Nucleus accumbens (tissue), 56 donors: Measurements from ENCODE around the gene CAPN12.

Experiments
- DNase-seq, 56 donors: peaks; one replicate each; lab custom pipeline; 2025; lab: John Stamatoyannopoulos, UW

The CAPN12 gene

DNA sequence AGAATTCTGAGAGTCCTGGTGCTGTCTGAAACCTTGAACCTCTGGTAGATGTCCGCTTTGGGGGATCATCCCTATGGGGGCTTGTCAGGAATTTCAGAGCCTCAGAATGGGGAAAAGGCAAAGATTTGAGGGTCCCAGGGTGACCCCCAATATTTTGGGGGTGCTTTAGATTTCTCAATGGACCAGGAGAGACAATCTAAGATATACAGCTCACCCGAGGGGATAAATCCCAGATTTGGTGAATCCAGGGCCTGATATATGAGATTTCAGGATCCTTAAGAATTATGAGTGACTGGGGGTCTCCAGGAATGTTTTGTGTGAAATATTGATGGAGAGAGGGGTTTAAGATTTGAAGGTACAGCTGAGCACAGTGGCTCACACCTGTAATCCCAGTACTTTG is 3.3 kb downstream of the CAPN12 start:
- DNase-seq = no peak

DNA sequence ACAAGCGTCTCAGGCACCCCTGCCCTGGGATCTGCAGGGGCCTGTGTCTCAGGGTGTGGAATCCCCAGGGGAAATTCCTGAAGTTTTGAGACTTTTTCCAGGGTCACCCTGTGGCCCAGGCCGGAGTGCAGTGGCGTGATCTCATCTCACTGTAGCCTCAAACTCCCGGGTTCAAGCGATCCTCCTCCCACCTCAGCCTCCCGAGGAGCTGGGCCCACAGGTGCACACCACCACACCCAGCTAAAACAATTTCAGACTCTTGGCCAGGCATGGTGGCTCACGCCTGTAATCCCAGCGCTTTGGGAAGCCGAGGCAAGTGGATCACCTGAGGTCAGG is 4.0 kb downstream of the CAPN12 start:
- DNase-seq = no peak

DNA sequence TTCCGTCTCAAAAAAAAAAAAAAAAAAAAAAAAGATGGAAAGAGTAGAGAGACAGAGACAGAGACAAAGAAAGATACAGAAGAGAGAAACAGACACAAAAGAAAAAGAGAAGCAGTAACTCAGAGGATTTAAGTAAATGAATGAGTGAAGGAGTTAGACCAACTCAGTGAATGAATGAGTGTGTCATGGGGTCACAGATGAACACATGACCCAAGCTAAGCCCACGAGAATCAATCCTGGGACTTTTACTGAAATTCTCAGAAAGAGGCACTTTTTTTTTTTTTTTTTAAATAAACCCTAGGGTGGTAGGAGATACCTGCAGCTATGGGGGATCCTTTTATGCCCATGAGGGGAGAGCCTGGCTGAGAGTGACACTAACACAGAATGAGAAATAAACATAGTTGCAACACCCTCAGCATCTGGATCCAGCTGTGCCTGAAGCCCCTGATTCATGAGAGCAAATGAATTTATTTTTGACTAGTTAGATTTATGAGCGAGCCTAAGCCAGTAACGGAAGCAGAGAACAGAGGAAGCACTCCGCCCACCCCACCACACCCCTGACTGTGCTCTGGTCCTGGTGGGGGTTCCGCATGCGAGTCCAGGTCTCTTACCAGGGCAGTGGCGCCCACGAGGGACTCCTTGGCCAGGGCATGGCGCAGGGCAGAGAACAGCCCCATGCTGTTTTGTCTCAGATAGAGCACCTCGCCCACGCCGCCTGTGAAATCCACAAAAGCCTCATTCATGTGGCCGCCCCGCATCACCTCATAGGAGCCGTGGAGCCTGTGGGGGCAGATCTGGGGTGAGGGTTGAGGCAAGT is 4.6 kb downstream of the CAPN12 start:
- DNase-seq = no peak

DNA sequence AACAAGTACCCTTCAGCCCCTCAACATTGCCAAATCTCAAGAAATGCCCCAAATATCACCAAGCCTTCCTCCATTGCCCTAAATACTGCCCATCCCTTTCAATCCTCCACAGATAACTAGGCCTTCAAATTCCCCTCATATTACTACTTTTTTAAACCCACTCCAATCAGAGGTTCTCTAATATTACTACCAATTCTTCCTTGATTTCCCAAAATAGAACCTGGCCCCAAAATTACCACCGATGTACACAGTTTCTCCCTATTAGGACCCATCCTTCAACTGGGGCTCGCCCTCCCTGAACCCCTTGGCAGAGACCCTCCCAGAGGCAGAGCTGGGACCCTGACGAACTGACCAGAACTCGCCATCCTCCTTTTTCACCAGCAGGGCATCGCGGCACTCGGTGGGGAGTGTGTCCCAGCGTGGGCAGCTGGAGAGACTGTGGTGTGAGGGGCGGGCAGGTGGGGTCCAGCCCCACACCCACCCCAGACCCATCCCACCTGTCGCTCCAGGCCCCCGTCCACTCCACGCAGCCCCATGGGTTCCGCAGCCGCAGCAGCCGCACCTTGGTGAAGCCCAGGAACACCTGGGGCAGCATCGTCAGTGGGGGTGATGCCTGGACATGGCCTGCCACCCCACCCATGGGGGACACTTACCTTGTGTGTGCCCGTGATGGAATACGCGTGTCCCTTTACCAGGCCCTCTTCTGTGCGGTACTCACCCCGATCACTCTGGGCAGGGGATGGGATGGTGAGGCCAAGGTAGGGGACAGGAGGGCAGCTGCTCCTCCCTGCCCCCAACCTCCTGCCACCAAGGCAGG is 6.1 kb downstream of the CAPN12 start:
- DNase-seq = no peak

DNA sequence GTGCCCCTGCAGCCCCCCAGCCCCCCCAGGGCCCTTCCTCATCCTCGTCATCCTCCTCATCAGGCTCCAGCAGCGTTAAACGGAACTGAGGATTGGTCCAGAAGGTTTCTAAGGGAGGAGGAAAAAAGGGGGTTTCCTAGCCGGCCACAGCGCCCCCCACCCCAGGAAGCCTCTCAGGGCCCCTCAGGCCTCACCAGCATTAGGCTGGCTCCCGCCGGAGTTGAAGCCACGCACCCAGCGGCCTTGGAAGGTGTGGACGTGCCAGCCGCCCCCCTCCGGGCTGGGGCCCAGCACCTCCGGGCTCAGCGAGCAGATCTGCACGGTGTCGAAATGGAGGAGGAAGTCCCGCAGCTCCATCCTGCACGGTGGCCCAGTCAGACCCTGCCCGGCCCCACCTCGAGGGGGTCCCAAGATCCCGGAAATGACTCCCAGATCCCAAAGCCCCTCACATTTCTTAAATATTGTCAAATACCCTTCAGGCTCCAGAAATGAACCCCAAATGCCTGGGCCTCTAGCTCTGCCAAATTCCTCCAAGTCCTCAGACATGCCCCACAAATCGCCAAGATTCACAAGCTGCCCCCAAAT is 6.9 kb downstream of the CAPN12 start:
- DNase-seq = no peak

DNA sequence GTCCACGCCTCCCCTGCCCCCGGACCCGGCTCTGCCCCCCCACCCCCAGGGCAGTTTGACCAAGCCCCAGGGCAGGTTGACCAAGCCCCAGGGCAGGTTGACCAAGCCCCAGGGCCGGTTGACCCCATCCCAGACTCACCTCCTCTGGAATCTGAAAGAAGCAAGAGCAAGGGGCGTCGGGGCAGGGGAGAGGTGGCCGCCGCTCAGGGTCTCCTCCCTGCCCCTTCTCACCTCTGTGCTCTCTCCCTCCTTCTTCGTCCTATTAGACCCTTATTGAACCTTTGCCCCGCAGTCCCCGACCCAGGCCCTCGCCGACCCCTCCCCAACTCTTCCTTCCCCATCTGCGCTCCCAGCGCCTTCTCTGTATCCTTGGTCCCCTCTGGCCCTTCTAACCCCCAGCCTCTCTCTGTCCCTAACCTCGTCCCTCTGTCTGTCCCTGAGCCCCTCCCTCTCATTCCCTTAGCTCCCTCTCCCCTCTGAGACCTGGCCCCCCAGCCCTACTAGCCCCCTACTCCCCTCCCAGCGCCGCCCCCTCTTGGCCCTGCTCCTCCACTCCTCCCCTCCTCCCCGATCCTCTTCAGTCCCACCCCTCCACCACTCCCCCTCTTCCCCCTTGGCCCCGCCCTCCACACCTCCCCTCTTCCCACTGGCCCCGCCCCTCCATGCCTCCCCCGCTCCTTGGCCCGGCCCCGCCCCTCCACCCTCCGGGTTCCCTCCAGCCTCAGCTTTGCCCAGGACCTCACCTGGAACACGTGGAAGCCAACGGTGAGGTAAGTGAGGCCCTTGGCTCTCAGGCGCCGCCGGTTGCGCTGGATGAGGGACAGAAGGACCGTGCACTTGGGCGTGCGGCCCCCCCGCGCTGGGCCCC is 7.6 kb downstream of the CAPN12 start:
- peak in 1 of 56 donors; percentile 39 for DNase-seq

DNA sequence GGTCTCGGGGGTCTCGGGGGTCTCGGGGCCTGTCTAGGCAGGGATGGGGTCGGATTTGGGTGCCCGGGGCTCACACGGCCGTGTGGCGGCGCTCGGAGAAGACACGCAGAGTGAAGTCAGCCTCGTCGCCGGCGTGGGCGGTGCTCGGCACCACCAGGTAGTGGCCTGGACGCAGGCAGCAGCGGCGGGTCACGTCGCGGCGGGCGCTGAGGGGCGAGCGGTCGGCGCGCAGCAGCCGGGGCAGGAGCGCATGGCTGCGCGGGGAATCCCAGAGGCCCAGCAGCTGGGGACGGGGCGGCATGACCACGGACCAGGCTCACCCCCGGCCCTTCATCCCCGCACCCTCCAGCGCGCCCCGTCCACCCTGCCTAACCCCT is 8.2 kb downstream of the CAPN12 start:
- DNase-seq = peak in 3 of 56 donors; percentile 25 to 46 (median 26)

DNA sequence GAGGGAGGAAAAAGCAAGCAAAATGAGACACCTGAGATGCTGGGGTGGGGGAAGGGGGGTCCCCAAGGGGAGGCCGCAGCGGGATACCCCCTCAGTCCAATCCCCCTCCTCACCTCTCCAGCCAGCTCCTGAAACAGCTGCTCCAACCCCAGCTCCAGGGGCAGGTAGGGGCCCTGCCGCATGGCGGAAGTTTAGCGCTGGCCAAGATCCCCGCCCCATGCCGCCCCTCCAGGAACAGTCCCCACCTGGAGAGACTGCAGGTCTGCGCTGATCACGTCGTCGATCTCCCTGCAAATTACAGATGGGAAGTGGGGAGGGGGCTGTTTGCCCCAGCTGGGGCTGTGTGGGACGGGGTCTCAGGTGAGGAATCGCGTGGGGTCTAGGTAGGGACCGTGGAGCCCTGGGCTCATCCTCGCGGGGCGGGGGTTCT is 9.0 kb downstream of the CAPN12 start:
- no peak for DNase-seq

DNA sequence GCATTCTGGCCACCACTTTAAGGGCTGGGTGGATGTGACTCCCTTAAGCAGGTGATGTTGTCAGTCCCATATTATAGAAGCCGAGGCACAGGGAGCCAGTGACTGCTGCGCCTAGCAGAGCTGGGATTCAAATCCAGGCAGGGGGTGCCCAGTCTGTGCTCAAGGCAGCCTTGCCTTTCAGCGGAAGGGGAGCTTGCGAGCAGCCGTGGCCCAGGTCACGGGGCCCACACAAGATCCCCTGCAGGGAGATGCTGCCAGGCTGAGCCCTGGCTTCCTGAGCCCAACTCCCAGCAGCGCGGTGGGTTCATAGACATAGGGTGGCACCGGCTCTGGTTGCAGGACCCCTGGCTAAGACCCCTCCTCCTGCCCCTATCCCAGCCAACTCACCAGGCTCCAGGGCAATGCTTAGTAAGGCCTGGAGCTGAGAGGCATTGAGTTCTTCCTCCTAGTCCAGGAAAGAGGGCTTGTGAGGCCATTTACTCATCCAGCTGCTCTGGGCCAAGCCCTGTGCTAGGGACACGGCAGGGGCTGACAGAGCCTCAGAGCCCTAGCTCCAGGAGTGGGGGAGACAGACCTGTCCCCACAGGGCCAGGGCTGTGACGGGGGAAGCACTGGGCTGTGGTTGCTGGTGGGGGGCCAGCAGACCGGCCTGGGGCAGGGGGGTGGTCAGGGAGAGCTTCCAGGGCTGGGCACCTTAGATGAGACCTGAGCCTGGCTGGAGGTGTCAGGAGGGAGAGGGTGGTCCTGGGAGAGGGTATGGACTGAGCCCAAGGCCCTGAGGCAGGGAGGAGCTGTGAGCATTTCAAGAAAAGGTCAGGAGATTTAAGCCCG is 9.6 kb downstream of the CAPN12 start:
- no peak for DNase-seq

DNA sequence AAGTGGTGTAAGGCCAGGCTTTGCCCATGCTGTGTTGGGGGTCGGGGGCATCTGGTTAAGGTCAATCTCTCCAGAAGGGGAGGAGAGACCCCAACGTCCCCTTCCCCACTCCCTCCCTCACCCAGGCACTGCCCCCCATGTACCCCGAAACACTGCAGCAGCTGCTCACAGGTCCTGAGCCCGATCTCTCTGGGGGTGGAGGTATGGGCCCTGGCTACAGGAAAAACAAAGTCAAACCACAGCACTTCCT is 10.2 kb downstream of the CAPN12 start:
- DNase-seq = no peak

DNA sequence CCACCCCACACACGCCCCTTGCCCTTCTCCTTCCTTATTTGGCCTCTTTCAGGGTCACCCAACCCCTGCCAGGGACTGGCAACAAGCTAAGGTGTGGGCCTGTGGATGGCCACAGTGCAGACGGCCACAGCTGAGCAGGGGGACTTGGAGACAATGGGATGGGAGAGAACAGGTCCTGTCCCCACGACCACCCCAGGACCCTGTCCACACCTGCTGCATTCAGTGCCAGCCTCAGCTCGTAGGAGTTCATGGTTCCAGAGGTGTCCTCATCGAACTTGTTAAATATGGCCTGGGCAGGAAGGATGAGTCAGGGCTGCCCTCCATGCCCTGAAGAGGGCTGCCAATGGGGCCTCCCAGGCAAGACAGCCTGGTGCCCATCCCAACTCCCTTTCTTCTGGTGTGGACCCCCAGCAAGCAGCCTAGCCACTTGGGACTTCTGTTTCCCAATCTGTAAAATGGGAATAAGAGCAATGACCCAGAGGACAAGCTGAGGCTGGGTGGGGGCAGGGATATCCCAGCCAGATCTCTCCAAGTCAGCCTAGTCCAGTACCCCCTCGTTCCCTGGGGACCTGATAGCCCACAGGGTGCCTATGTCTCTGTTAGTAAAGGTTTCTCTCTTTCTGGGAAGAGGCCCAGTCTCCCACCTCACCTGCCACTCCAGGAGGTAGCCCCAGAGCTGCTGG is 10.6 kb downstream of the CAPN12 start:
- DNase-seq = no peak

DNA sequence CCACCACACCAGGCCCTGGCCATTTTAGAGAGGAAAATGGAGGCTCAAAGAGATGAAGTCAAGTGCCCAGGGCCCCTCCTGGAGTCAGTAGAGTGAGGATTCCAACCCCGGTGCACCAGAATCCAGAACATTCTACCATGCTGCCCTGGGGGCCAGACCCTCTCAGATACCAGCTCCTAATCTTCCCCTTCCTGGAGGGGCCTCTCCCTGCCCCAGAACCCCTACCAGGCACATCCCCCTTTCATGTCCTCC is 11.1 kb downstream of the CAPN12 start:
- no peak for DNase-seq

DNA sequence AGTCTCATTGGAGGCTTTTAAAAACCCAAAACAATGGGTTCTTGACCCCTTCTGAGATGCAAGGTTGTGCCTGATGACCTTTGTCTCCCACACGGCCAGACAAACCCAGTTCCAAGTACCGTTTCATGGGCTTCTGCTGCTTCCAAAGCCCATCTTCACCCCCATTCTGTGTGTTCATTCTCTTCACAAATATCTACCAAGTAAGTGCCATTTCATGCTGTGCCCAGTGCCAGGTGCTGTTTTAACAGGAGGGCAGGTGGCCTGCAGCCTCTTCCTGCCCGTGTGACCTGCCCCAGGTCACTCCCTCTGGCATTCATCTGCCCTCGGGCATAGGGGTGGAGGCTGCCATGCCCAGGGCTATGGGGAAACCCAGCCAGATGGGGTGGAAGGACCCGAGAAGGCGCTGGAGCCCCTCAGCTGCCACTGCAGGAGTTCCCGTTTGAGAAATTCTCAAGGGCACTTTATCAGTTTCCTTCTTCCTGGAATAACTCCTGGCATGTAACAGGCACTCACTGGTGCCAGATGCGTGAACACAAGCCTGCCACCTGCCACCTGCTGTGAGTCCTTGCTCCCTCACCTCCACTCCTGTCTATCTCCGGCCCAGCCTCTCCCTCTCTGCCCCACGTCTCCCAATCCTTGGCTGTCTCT is 12.5 kb downstream of the CAPN12 start:
- no peak for DNase-seq

DNA sequence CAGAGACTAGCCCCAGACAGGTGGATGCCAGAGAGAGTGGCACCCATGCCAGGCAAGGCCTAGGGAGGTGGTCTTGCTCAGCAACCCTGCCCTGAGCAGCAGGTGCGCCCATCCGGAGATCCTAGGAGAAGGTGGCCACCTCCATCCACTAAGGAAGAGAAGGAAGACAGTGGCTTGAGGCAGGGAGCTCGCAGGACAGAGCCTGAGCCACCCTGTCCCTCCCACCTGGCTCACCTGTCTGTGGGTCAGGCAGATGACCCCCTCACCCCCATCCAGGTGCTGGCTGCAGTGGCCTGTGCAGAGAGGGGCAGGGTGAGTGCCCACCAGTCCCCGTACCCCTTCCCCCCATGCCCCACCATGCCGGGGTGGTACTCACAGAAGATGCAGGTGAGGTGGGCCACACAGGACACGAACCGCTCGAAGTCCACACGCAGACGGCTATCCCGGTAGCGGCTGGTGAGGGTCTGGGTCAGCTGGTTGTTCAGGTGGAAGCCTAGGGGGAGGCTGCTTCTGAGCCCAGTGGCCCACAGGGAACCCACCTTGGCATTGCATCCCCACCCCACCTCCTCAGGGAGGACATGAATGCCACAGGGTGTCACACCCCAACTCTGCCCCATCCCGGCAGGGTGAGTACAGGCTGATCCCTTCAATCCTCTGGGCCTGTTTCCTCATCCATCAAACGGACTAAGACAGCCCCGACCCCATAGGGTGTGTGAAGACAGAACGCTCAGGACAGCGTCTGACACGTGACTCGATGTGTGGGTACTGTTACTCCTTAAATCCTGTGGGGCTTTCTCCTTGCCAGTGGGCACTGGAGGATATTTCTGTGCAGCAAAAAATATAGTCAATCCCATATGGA is 13.3 kb downstream of the CAPN12 start:
- no peak for DNase-seq

DNA sequence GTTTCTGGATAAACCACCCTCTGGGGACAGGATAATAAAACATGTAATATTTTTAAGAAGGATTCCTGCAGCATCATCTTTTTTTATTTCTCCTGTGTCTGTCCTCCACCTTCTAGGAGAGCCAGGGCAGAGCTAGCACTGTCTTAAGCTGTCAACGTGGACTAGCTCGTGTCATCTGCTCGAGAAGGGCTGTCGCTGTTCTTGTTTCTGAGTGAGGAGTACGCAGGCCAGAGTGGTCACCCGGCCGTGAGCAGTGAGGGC is 13.9 kb downstream of the CAPN12 start:
- DNase-seq = no peak

DNA sequence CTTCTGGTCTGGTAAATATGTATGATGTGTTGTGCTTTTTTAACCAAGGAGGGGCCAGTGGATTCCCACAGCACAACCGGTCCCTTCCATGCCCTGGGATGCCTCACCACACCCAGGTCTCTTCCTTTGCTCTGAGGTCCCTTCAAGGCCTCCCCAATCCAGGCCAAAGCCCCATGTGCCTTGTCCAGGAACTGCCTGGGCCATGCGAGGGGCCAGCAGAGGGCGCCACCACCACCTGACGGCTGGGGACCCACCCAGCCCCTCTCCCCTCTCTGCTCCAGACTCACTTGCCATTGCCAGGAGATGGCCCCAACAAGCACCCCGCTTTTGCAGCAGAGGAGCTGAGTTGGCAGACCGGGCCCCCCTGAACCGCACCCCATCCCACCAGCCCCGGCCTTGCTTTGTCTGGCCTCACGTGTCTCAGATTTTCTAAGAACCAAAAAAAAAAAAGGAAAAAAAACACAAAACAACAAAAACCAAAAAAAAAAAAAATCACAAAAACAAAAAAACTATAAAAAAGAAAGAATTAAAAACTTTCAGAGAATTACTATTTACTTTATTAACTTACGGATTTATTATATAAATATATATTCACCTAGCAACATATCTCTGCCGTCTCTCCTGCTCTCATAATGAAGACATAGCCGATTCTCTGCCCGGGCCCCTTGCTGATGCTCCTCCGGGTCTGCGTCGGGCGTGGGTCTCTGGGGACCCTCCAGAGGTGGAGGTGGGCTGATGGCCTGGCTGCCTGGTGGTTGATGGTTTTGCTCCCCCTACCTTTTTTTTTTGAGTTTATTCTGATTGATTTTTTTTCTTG is 14.4 kb downstream of the CAPN12 start:
- DNase-seq = peak in 21 of 56 donors; percentile 7 to 60 (median 21)

DNA sequence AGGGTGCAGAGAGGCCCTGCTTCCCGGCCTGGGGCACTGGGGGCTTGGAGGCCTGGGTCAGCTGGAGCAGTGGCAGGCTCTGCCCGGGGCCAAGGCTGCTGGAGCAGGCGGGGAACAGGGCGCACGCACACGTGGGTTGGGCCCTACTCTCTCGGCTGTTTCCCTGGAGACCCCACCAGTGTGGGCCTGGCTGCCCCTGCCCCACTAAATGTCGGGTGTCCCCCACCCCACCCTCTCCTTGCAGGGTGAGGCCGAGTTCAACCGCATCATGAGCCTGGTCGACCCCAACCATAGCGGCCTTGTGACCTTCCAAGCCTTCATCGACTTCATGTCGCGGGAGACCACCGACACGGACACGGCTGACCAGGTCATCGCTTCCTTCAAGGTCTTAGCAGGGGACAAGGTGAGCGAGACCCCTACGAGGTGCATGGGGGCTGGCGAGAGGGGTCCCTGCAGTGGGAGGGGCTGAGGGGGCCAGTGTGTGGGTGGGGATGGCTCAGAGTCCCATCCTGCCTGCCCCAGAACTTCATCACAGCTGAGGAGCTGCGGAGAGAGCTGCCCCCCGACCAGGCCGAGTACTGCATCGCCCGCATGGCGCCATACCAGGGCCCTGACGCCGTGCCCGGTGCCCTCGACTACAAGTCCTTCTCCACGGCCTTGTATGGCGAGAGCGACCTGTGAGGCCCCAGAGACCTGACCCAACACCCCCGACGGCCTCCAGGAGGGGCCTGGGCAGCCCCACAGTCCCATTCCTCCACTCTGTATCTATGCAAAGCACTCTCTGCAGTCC is 15.3 kb downstream of the CAPN12 start:
- no peak for DNase-seq
